ENCODE results near the gene SLC25A34. TPM values are rescaled to one million over a fixed set of nuclear protein-coding genes. Genes with fewer than 3 reads are reported as not detected.

Gene SLC25A34
- total RNA-seq, 1 experiment from 2014 or later: 0.59 TPM

DNA sequence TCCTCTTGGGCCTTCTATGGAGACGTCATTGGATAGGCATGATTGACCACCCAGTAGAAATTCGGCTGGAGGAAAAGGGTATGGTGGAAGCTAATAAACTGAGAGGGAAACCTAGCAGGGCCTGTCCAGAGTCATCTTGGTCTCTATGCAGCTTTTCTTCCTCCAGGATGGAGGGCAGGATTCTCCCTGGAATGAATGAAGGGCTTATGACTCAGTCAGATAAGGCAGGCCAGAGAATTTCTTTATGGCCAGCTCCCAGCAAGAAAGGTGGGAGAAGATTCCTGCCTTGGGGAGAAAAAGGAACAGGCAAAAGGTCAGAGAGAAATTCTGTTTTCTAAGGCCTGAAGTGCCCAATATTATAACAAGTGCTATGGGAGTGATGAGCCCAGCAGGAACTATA, 39.6 kb downstream of the SLC25A34 start:
- intact Hi-C loops (cut with micrococcal nuclease): no loop called here
- RAD21 ChIA-PET (ENCODE audit: low non-redundant PET in 1 of 2, low total read pairs in 2 of 2, uncharacterized antibody in 2 of 2, unreplicated experiment in 2 of 2): interaction anchor here in 1 of 2 experiments (0.7 kb wide), 1 partner anchor 11 kb away, joined by 3 read pairs; no protein-coding TSS in a partner anchor
- peaks cover 4 to 13% of the 10 kb centered on the region in 2 experiments; a peak in 3 of 4 replicates for H3K4me1 ChIP-seq (ENCODE audit: control insufficient read depth in 1 of 2, insufficient read depth in 2 of 2, low read length in 2 of 2)
- H3K9me3 ChIP-seq (ENCODE audit: control insufficient read depth in 1 of 2, insufficient read depth in 1 of 2, low read depth in 1 of 2, low read length in 2 of 2): no peaks in the 10 kb centered on the region
- H3K36me3 ChIP-seq (ENCODE audit: control insufficient read depth in 1 of 2, insufficient read depth in 2 of 2, low read length in 2 of 2): no peaks in the 10 kb centered on the region
- H3K4me3 ChIP-seq (replicated peaks in 1 of 2; ENCODE audit: low read depth in 1 of 2, low read length in 2 of 2): no peak overlapping the region
- no peak overlapping the region for H2AFZ ChIP-seq (ENCODE audit: low read depth, low read length, poor library complexity, severe bottlenecking)
- no peak overlapping the region for H3K4me2 ChIP-seq (ENCODE audit: low read length)
- H3K79me2 ChIP-seq (ENCODE audit: insufficient read depth, low read length): no peaks in the 10 kb centered on the region
- no peak overlapping the region for H3K27ac ChIP-seq (ENCODE audit: low read depth, low read length)
- H3K9me2 ChIP-seq (ENCODE audit: insufficient read depth): no peaks in the 10 kb centered on the region
- TF ChIP-seq CEBPB (IDR thresholded peaks at IDR 0.05; ENCODE audit: low read depth) (no peak), FOSL1 (IDR thresholded peaks at IDR 0.05; ENCODE audit: low read depth) (no peak), SP1 (IDR thresholded peaks at IDR 0.05; ENCODE audit: low read depth) (no peak), TCF7L2 (IDR thresholded peaks at IDR 0.05; ENCODE audit: borderline replicate concordance, extremely low read depth, insufficient read depth, insufficient read length) (no peak), JUND (IDR thresholded peaks at IDR 0.05) (no peak), EGR1 (IDR thresholded peaks at IDR 0.05; ENCODE audit: low read depth) (no peak), RAD21 (IDR thresholded peaks at IDR 0.05; ENCODE audit: low read depth) (no peak)
- TF ChIP-seq, protein P1, sequence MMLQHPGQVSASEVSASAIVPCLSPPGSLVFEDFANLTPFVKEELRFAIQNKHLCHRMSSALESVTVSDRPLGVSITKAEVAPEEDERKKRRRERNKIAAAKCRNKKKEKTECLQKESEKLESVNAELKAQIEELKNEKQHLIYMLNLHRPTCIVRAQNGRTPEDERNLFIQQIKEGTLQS (IDR thresholded peaks at IDR 0.05): no peak
- TF ChIP-seq, protein P2, sequence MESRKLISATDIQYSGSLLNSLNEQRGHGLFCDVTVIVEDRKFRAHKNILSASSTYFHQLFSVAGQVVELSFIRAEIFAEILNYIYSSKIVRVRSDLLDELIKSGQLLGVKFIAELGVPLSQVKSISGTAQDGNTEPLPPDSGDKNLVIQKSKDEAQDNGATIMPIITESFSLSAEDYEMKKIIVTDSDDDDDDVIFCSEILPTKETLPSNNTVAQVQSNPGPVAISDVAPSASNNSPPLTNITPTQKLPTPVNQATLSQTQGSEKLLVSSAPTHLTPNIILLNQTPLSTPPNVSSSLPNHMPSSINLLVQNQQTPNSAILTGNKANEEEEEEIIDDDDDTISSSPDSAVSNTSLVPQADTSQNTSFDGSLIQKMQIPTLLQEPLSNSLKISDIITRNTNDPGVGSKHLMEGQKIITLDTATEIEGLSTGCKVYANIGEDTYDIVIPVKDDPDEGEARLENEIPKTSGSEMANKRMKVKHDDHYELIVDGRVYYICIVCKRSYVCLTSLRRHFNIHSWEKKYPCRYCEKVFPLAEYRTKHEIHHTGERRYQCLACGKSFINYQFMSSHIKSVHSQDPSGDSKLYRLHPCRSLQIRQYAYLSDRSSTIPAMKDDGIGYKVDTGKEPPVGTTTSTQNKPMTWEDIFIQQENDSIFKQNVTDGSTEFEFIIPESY (IDR thresholded peaks at IDR 0.05; ENCODE audit: extremely low read depth, insufficient replicate concordance, low read length): no peak
- TF ChIP-seq, protein P3, sequence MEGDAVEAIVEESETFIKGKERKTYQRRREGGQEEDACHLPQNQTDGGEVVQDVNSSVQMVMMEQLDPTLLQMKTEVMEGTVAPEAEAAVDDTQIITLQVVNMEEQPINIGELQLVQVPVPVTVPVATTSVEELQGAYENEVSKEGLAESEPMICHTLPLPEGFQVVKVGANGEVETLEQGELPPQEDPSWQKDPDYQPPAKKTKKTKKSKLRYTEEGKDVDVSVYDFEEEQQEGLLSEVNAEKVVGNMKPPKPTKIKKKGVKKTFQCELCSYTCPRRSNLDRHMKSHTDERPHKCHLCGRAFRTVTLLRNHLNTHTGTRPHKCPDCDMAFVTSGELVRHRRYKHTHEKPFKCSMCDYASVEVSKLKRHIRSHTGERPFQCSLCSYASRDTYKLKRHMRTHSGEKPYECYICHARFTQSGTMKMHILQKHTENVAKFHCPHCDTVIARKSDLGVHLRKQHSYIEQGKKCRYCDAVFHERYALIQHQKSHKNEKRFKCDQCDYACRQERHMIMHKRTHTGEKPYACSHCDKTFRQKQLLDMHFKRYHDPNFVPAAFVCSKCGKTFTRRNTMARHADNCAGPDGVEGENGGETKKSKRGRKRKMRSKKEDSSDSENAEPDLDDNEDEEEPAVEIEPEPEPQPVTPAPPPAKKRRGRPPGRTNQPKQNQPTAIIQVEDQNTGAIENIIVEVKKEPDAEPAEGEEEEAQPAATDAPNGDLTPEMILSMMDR (IDR thresholded peaks at IDR 0.05 in 2 of 3, conservative IDR thresholded peaks at IDR 0.05 in 1 of 3; ENCODE audit: borderline replicate concordance in 1 of 3, insufficient read depth in 1 of 3, low read depth in 2 of 3, low read length in 2 of 3): no peak
- CTCF ChIA-PET: no interaction called here
- ATAC-seq (no peak), DNase-seq (ENCODE audit: low read depth, low spot score) (no peak)
- no peaks in the 10 kb centered on the region for H4K20me1 ChIP-seq (ENCODE audit: insufficient read depth)
- POLR2A ChIA-PET: interaction anchor here (0.7 to 1.2 kb wide), 3 partner anchors 10 to 109 kb away, joined by 3 to 4 read pairs (median 3); no protein-coding TSS in a partner anchor
- no TSS peak for BruUV-seq (replicated peaks)
- no peaks in the 10 kb centered on the region for H3K27me3 ChIP-seq (ENCODE audit: insufficient read depth, low read length)
- no peak overlapping the region for H3K9ac ChIP-seq (ENCODE audit: low read length)

All from HCT116 (cell line).